ENCODE data around the gene SIDT2.

GRCh38 chr11:117219455-117219854 is 40.9 kb downstream of the SIDT2 start:
- TF ChIP-seq, protein P1, sequence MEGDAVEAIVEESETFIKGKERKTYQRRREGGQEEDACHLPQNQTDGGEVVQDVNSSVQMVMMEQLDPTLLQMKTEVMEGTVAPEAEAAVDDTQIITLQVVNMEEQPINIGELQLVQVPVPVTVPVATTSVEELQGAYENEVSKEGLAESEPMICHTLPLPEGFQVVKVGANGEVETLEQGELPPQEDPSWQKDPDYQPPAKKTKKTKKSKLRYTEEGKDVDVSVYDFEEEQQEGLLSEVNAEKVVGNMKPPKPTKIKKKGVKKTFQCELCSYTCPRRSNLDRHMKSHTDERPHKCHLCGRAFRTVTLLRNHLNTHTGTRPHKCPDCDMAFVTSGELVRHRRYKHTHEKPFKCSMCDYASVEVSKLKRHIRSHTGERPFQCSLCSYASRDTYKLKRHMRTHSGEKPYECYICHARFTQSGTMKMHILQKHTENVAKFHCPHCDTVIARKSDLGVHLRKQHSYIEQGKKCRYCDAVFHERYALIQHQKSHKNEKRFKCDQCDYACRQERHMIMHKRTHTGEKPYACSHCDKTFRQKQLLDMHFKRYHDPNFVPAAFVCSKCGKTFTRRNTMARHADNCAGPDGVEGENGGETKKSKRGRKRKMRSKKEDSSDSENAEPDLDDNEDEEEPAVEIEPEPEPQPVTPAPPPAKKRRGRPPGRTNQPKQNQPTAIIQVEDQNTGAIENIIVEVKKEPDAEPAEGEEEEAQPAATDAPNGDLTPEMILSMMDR (IDR thresholded peaks at IDR 0.05) = no peak
- TF ChIP-seq POLR2A (IDR thresholded peaks at IDR 0.05) = no peak
